H1 (cell line): ENCODE results near the gene CAMTA1. TPM values are rescaled to one million over a fixed set of nuclear protein-coding genes. Genes with fewer than 3 reads are reported as not detected.

ENCODE experiments used
- CREB1 ChIP-seq: IDR thresholded peaks from 2 replicates; pipeline ENCODE4 v1.6.1; 2012; ENCODE audit warnings: inconsistent platforms
- CTBP2 ChIP-seq: IDR thresholded peaks from 2 replicates; pipeline ENCODE4 v1.7.0; 2011; ENCODE audit warnings: borderline replicate concordance, mild to moderate bottlenecking, moderate library complexity, mixed read lengths, low read length; ENCODE audit not compliant: insufficient read depth, insufficient read length
- GTF2F1 ChIP-seq: IDR thresholded peaks from 2 replicates; pipeline ENCODE4 v1.6.1; 2012; ENCODE audit warnings: low read depth, low read length, improper control_type of control experiment, borderline replicate concordance
- KDM5A ChIP-seq: fragments of 200-600 bp; IDR thresholded peaks from 2 replicates; pipeline ENCODE4 v1.7.1; 2012; ENCODE audit warnings: mild to moderate bottlenecking, low read length, inconsistent platforms, mixed read lengths
- POLR2A ChIP-seq, 2 experiments: IDR thresholded peaks; 1 replicate in 1 of 2; 2 replicates in 1 of 2; pipeline ENCODE4 v1.6.1; 2011; ENCODE audit warnings: low read depth in 2 of 2, low read length in 2 of 2, mild to moderate bottlenecking in 2 of 2; ENCODE audit errors: control extremely low read depth in 1 of 2
- polyA plus RNA-seq, 7 experiments: library from polyadenylated mRNA; depleted of rRNA in 3 of 7; stranded (reverse) in 5 of 7; unstranded in 2 of 7; fragments of >200 nt in 5 of 7; fragments of 200-250 nt in 2 of 7; gene quantifications; 1 replicate in 5 of 7; 2 replicates in 1 of 7; 4 replicates in 1 of 7; pipeline versions ENCODE4 v1.2.1 to v1.2.3, GENCODE V29; 2011 to 2013; ENCODE audit warnings: missing spikeins in 2 of 7, mixed read lengths in 2 of 7
- total RNA-seq: library from RNA; stranded (reverse); fragmentation: NEBNext Ultra II Directional; extraction: Animal tissue kit (Norgen Biotek cat#: 25700); gene quantifications from 2 replicates; pipeline ENCODE4 v1.2.1, GENCODE V29; 2021

Gene CAMTA1
- total and polyA plus RNA-seq, 2 of the 8 experiments (the other 6 are each of a cell fraction or from before 2014, with no cell fraction given), result 65.0 to 119 TPM

DNA sequence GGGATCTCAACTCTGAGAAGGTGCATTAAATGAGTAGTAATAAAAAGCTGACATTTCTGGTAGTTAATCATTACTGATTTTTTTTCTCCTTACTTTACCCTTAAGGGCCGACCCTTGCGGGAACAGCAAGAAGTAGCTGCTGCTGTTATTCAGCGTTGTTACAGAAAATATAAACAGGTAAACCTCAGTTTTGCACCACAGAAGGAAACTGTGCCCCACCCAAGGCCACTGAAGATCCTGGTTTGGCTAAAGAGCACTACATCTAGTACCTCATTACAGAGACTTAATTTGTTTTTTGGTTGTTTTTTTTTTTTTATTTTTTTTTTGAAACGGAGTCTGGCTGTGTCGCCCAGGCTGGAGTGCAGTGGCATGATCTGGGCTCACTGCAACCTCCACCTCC is 962.4 kb downstream of the CAMTA1 start (continued):
- TF ChIP-seq KDM5A, result no peak
- TF ChIP-seq CTBP2, result no peak
- no peak for TF ChIP-seq CREB1
- TF ChIP-seq GTF2F1, result no peak
- no peak for TF ChIP-seq POLR2A (IDR thresholded peaks at IDR 0.05; ENCODE audit: control extremely low read depth in 1 of 2, low read depth in 2 of 2, low read length in 2 of 2)
- TF ChIP-seq, all 59 proteins: peak for 0
